ENCODE measurements around the gene RFTN1.

RFTN1 gene

DNA sequence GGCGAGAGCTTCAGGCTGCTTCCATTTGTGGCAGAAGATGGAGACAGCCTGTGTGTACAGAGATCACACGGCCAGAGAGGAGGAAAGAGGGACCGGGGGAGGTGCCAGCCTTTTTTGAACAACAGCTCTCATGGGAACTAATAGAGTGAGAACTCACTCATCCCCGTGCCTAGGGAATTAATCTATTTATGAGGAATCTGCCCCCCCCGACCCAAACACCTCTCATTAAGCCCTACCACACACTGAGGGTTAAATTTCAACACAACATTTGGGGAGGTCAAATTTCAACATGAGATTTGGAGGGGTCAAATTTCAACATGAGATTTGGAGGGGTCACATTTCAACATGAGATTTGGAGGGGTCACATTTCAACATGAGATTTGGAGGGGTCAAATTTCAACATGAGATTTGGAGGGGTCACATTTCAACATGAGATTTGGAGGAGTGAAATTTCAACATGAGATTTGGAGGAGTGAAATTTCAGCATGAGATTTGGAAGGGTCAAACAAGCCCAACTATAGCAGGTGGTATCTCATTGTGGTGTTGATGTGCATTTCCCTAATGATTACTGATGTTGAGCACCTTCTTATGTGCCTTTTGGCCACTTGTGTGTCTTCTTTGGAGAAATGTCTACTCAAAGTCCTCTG, 20.6 kb upstream of the RFTN1 start:
- H3K4me3 ChIP-seq (ENCODE audit: low read depth, low read length): no peak overlapping the region
- DNase-seq (ENCODE audit: low read depth): no peak

DNA sequence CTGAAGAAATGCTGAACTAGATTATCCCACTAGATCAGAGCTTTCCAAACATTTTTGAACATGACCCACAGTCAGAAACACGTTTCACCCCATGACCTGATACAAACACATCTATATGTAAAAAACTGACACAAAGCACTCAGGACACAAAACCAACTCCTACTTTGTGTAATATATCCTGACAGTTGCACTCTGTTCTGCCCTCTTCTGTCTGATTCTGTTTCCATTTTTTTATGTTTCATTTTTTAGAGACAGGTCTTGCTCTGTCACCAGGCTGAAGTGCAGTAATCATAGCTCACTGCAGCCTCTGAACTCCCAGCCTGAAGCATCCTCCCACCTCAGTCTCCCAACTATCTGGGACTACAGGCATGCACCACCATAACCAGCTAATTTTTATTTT, 15.8 kb upstream of the RFTN1 start:
- no peak overlapping the region for H3K4me3 ChIP-seq (ENCODE audit: low read depth, low read length)
- no peak for DNase-seq (ENCODE audit: low read depth)

- DNase-seq (ENCODE audit: low read depth): peak; percentile 26
- H3K4me3 ChIP-seq (ENCODE audit: low read depth, low read length): no peak overlapping the region
Observed at GRCh38 chr3:16528581-16528993, 15.1 kb upstream of the RFTN1 start.

DNA sequence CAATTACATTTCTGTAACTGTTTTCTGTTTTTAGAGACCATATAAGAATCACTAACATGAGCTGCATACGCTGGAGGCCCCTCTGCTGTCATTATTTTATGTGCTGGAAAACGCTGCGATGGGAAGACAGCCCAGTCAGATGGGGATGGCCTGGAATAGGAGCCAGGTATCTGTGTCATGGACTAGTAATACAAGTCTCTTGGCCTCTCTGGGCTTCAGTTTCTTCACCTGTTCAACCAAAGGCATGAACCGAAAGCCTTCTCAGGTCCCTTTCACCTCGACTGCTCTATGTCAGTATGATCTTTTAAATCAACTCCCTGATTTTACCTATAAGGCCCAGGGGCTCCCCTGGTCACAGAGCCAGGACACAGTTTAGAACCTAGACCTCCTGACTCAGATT, 14.6 kb upstream of the RFTN1 start:
- H3K4me3 ChIP-seq (ENCODE audit: low read depth, low read length): no peak overlapping the region
- DNase-seq (ENCODE audit: low read depth): no peak

- DNase-seq (ENCODE audit: low read depth): no peak
- no peak overlapping the region for H3K4me3 ChIP-seq (ENCODE audit: low read depth, low read length)
Observed at GRCh38 chr3:16524196-16524595, 10.7 kb upstream of the RFTN1 start.

DNA sequence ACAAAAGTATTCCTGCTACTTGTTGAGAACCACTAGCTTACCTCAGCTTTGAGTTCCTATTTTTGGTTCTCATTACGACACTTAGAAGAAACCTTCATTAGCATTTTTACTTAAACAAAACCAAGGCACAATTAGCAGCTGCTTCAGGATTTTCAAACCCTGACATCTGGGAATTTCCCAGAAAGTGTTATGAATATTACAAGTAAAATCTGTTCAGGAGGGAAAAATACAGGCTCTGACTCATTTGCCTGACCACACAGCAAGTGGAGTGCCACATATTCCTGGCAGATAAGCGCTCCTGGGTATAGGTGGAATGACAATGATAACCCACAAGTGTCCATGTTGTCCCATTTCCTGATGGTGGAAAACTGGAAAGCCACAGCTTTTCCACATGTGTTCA, 10.3 kb upstream of the RFTN1 start:
- DNase-seq (ENCODE audit: low read depth): no peak
- H3K4me3 ChIP-seq (ENCODE audit: low read depth, low read length): no peak overlapping the region

- no peak overlapping the region for H3K4me3 ChIP-seq (ENCODE audit: low read depth, low read length)
- no peak for DNase-seq (ENCODE audit: low read depth)
Observed at GRCh38 chr3:16522834-16523233, 9.3 kb upstream of the RFTN1 start.

GRCh38 chr3:16520970-16521881, 7.7 kb upstream of the RFTN1 start:
- no peak for DNase-seq (ENCODE audit: low read depth)
- H3K4me3 ChIP-seq (ENCODE audit: low read depth, low read length): no peak overlapping the region

GRCh38 chr3:16520241-16520969, 6.9 kb upstream of the RFTN1 start:
- DNase-seq (ENCODE audit: low read depth): no peak
- no peak overlapping the region for H3K4me3 ChIP-seq (ENCODE audit: low read depth, low read length)

DNA sequence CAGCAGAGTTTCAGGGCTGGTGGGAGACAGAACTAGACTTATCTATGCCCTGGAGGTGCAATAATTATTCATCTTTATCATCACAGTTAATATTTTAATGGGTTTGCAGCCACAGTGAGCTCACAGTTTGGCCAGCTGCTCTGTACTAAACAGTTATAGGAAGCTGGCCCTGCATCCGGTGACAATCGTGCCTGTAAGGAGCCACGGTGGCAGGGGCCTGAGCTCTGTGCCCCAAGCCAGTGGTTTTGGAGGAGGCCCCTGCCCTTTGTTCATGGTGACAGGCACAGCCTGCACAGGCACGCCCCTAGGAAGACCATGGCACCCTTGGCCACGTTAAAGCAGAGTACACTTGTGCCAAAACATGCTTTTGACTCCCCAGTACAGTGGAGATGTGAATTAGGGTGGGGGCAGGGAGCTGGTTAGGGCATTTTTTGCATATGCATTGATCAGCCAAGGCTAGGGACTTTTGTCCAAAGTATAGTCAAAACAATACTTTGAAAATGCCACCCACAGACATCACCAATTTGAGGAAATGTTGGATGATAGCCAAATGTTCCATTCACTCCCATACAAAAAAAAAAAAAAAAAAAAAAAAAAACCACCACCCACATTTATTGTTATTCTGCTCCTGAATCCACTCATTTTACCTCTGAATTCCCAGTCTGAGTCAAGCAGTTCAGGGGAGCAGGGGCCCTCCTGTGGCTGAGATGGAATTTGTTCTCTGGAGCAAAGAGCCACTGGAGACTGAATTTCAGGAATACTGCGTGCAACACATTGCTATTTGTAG, 3.4 kb upstream of the RFTN1 start:
- H3K4me3 ChIP-seq (ENCODE audit: low read depth, low read length): no peak overlapping the region
- peak; percentile 32 for DNase-seq (ENCODE audit: low read depth)

DNA sequence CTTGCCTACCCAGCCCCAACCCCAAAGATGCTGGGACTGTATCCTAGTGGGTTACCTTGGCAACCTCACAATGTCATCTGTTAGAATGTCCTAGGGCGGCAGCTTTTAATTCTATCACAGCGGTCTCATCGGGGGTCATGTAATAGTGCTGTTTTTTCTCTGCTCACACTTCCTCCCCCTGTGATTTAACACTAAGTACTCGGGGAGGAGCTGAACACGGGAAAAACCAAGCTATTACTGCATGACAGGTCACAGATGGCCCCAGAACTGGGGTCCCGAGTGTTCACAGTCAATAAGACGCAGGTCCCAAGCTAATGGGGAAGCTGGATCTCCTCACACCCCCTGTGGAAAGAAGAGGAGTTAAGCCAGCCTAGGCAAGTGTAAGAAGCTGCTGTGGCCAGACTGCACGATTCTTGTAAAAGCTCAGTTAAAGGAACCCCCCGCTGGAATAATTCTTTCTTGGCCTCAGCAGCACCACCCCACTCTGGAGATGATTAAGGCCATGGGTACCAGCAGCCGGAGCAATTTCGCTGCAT, 2.5 kb upstream of the RFTN1 start:
- no peak overlapping the region for H3K4me3 ChIP-seq (ENCODE audit: low read depth, low read length)
- no peak for DNase-seq (ENCODE audit: low read depth)

DNA sequence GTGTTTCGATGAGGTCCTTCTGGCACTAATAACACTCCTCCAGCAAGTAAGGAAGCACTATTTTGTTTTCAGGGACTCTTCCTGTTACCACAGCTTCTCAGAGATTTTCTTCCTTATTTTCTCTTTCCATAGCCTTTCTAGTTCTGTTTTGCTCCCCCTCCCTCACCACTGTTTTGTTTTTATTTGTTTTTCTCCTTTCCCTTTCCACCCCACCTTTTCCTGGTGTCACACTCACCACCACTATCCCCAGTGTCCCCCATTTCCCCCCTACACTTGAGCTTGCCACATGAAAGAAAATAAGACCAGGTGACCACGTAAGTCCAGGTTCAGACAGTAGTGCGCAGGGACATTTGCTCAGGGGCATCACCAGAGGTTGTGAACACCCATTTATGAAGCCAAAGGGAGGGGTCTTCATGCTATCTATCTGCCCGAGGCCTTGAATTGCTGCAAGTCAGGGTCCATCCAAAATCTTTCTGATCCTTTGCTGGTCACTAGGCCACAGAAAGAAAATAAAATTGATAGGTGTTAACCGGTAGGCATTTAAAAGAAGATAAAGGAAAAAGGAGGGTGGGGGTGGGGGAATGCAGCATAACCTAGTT, 1.4 kb upstream of the RFTN1 start:
- no peak overlapping the region for H3K4me3 ChIP-seq (ENCODE audit: low read depth, low read length)
- no peak for DNase-seq (ENCODE audit: low read depth)

DNA sequence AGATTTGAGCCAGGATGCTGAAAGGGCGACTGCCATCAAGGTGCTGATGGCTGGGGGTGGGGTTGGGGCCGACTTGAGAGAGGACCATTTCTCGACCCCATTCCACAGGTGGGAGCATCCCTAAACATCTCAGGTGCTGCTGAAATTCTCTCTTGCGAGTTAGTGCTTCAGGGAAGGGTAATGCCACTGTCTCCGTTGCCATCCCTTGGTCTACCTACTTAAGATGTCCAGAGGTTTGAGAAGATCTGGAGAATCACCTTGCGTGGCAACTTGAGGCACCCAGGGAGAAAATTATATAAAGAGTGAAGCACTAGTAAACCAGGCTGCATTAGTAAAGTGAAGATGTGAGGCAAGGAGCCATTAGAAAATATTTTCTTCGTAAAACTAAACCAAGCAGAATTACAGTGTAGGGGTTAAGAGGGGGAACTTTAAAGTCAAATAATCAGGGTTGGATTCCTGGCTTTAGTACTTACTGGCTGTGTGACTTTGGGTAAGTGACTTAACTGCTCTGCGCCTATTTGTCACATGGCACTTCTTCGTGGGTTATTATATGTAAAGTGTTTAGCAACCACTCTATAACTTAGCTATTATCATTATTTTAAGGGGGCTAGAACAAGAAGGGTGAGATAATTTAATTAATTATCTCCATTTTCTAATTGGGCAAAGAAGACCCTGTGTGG, 662 bp upstream of the RFTN1 start:
- DNase-seq (ENCODE audit: low read depth): no peak
- H3K4me3 ChIP-seq (ENCODE audit: low read depth, low read length): peak overlapping the region; percentile 83

DNA sequence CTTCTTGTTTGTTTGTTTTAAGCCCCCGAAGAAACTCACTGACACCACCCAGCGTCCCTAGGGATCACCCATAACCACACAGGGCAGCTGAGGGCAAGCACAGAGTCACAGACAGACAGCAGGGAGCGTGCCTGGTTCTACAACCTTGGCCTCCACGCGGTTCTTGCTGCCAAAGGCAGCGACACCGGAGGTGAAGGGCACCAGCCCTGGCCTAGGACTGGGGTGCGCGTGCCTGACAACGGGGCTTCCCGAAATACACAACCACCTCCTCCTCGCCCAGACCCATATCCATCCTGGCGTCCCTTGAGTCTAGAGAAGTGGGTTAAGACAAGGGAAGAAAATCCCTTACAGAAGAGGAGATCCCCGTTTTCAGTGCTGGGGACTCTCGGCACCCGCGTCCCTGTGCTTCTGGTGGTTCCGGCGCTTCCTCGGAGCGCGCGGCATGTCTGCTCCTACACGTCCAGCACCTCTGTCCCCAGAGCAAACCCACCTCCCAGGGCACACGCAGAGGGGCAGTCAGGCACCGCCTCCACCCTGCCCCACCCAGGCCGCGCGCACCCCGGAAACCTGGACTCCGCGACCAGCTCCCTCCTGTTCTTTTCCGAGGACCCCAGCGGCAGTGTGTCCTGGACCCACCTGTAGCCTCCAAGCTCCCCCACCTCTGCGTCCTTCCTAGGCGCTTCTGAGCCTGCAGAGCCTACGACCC, 911 bp downstream of the RFTN1 start:
- H3K4me3 ChIP-seq (ENCODE audit: low read depth, low read length): peak overlapping the region; percentile 83
- no peak for DNase-seq (ENCODE audit: low read depth)

DNA sequence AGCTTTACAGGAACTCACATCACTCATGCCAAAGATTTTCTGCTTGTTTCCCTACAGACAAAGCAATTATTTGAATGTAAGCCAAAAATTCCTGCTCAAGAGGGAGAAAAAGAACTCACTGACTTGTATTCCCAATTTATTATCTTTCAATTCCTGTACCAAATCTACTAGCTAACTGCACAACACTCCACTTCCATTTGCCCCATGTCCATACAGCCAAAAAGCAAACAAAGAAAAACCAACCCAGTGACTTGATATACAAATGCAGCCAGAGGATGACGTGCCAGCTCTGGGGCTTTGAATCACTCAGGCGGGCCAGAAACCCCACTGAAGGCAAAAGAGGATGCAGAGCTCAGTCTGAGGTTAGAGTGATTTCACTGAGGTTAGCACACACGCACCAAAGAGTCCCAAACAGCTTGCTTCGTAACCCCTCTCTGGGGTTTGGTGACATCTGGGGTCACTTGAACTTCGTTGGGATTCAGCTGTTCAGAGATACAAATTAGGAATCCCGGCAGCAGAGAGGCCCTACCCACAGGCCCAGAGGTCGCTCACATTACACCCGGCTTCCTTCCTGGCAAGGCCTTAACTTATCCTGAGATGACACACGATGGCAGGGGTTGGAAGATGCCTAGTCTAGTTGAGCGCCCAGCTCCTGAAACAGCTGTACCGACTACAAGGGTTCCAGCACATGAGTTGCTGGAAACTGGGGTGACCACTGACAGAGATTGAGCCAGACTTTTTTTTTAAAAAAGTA, 1.6 kb downstream of the RFTN1 start:
- H3K4me3 ChIP-seq (ENCODE audit: low read depth, low read length): peak overlapping the region; percentile 83
- DNase-seq (ENCODE audit: low read depth): peak; percentile 86

DNA sequence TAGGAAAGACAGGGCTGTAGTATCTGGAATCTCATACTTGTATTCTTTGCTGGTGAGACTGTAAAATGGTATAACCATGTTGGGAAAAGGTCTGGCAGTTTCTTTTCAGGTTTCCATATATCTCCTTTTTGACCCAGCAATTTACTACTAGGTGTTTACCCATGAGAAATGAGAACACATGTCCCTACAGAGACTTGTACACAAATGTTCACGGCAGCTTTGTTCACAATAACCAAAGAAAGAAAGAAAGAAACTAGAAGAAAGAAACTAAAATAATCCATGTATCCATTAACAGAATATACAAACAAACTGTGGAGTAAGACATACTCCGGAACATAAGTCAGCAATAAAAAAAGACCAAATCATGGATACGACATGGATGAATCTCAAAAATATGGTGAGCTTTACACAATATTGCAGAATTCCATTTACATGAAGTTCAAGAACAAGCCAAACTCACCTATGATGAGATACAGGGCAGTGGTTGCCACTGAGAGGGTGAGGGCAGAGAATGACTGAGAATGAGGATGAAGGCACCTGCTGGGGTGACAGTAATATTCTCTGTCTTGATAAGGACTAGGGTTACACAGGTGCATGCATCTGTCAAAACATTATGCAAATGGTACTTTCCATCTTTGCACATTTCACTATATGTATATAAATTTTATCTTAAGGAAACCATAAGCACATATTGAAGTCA, 2.7 kb downstream of the RFTN1 start:
- DNase-seq (ENCODE audit: low read depth): no peak
- H3K4me3 ChIP-seq (ENCODE audit: low read depth, low read length): no peak overlapping the region

Data from skeletal muscle cell (primary cell).